ENCODE data around the gene RNF220. TPM values are rescaled to one million over a fixed set of nuclear protein-coding genes. Genes with fewer than 3 reads are reported as not detected.

Gene RNF220
- total RNA-seq, 1 experiment from 2014 or later = 68.7 TPM

- no peak overlapping the region for H3K4me3 Mint-ChIP-seq (ENCODE audit: low read depth, unreplicated experiment)
Measured at GRCh38 chr1:44604157-44604955, 199.3 kb downstream of the RNF220 start.

GRCh38 chr1:44605914-44606615 is 201.0 kb downstream of the RNF220 start:
- Mint-ChIP-seq H3K9me3 (ENCODE audit: low read depth, unreplicated experiment) (no peaks in the 10 kb centered on the region), H3K4me3 (ENCODE audit: low read depth, unreplicated experiment) (no peak overlapping the region), H3K27me3 (ENCODE audit: unreplicated experiment) (peaks cover 55% of the 10 kb centered on the region), H3K27ac (ENCODE audit: unreplicated experiment) (no peak overlapping the region), H3K4me1 (ENCODE audit: low read depth, unreplicated experiment) (no peaks in the 10 kb centered on the region), H3K36me3 (ENCODE audit: insufficient read depth, unreplicated experiment) (no peaks in the 10 kb centered on the region)
- CTCF ChIA-PET = no interaction called here
- TF ChIP-seq CTCF (IDR thresholded peaks at IDR 0.05; ENCODE audit: unreplicated experiment) = no peak
- no TSS peak for BruUV-seq (replicated peaks)
- no peak for DNase-seq
- intact Hi-C loops (cut with micrococcal nuclease; ENCODE audit: unreplicated experiment) = no loop called here

More at GRCh38 chr1:44604157-44604955, 199.3 kb downstream of the RNF220 start:
- no peak for DNase-seq
- CTCF ChIA-PET = no interaction called here
- peaks cover 38% of the 10 kb centered on the region for H3K27me3 Mint-ChIP-seq (ENCODE audit: unreplicated experiment)
- BruUV-seq (replicated peaks) = no TSS peak
- TF ChIP-seq CTCF (IDR thresholded peaks at IDR 0.05; ENCODE audit: unreplicated experiment) = no peak
- no peaks in the 10 kb centered on the region for H3K36me3 Mint-ChIP-seq (ENCODE audit: insufficient read depth, unreplicated experiment)
- H3K9me3 Mint-ChIP-seq (ENCODE audit: low read depth, unreplicated experiment) = no peaks in the 10 kb centered on the region
- no peak overlapping the region for H3K27ac Mint-ChIP-seq (ENCODE audit: unreplicated experiment)
- no peaks in the 10 kb centered on the region for H3K4me1 Mint-ChIP-seq (ENCODE audit: low read depth, unreplicated experiment)
- intact Hi-C loops (cut with micrococcal nuclease; ENCODE audit: unreplicated experiment) = no loop called here

- peaks cover 62% of the 10 kb centered on the region for H3K27me3 Mint-ChIP-seq (ENCODE audit: unreplicated experiment)
Measured at GRCh38 chr1:44606701-44607281, 201.7 kb downstream of the RNF220 start.

More at GRCh38 chr1:44606701-44607281, 201.7 kb downstream of the RNF220 start:
- TF ChIP-seq CTCF (IDR thresholded peaks at IDR 0.05; ENCODE audit: unreplicated experiment) = no peak
- H3K4me3 Mint-ChIP-seq (ENCODE audit: low read depth, unreplicated experiment) = no peak overlapping the region
- H3K4me1 Mint-ChIP-seq (ENCODE audit: low read depth, unreplicated experiment) = no peaks in the 10 kb centered on the region
- H3K36me3 Mint-ChIP-seq (ENCODE audit: insufficient read depth, unreplicated experiment) = no peaks in the 10 kb centered on the region
- intact Hi-C loops (cut with micrococcal nuclease; ENCODE audit: unreplicated experiment) = no loop called here
- CTCF ChIA-PET = no interaction called here
- DNase-seq = no peak
- no peaks in the 10 kb centered on the region for H3K9me3 Mint-ChIP-seq (ENCODE audit: low read depth, unreplicated experiment)
- H3K27ac Mint-ChIP-seq (ENCODE audit: unreplicated experiment) = no peak overlapping the region
- BruUV-seq (replicated peaks) = no TSS peak
